GM12891 (cell line): ENCODE measurements around the gene PEX5L.

Source experiments
- POLR2A ChIP-seq: IDR thresholded peaks from 2 replicates; pipeline ENCODE4 v1.6.1; 2011; ENCODE audit warnings: low read depth, low read length, control low read depth
- POLR2AphosphoS5 ChIP-seq: IDR thresholded peaks from 2 replicates; pipeline ENCODE4 v1.6.1; 2011; ENCODE audit warnings: low read depth, low read length, control low read depth
- SPI1 ChIP-seq: IDR thresholded peaks from 2 replicates; pipeline ENCODE4 v1.6.1; 2011; ENCODE audit warnings: low read depth, low read length, control low read depth
- TAF1 ChIP-seq: IDR thresholded peaks from 2 replicates; pipeline ENCODE4 v1.6.1; 2011; ENCODE audit warnings: low read depth, low read length, control low read depth

DNA sequence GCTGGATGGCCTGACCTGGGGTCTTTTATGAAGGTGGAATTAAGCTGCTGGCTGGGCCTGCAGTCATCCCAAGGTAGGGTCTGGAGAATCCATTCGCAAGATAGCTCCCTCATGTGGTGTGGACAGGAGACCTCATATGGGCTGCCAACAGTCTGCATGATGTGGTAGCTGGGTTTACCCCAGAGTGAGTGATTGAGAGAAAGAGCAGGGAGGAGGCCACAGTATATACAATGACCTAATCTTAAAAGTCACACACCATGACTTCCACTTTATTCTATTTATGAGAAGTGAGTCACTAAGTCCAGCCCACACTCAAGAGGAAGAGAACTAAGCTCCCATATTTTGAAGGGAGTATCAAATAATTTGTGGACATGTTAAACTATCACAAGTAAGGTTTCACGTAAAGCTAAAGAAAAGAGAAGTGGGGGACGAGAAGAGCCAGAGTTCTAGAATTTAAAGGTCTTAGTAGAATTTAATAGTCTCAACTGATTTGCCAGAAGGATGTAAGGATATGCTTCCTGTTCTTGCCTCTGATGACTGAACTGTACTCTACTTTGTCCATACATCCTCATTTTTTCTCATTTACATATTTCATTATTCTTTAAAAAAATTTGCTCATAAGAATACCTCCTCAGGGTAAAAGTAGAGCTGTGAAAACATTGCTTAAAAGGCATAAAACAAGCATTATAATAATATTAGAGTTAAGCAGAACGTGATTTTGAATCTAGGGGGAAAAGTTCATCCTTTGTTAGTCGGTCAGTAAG lies 184.4 kb downstream of the PEX5L start:
- TF ChIP-seq POLR2AphosphoS5 (no peak), POLR2A (no peak), TAF1 (no peak), SPI1 (peak; percentile 49)
